ENCODE data around the gene MRPL57. TPM values are rescaled to one million over a fixed set of nuclear protein-coding genes. Genes with fewer than 3 reads are reported as not detected.

MRPL57 gene
- total RNA-seq, 4 donors from 2014 or later, result 32.1 to 53.8 (median 47.6) TPM

DNA sequence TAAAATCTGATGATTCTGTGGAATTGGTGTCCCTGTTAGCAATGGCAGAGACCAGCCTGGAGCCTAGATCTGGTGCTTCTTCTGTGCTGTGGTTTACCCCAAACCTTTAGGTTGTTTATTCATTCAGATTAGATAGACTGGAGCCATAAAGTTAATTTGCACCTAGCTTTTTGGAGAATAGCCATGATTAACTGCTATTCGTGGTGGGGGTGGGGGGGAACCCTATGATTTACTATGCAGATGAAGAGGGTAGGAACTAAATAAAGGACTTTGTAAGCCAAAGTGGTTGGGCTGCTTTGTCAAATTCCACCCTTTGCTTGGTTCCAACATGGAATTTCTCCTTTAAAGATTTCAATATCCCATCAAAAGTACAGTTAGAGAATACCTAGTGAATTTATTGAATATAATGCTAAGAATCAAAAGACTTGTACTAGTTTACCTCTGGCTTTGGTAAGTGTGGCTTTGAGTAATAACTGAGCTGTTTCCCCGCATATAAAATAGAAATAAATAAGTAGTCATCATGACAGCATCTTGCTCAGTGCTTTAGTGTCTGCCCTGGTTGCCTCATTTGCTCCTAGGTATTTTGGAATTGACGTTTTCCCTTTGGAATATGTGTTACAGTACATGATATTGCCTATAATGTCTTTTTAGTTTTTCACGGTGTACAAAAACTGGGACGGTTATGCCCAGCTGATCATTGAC, 27.8 kb upstream of the MRPL57 start:
- intact Hi-C loops (cut with DNase I; ENCODE audit: low total_unique reads) (no loop called here), in situ Hi-C loops (cut with MboI; ENCODE audit: low sequenced_read_pairs in 4 of 4) (no loop called here)
- DNase-seq (no peak), ATAC-seq (no peak)
- Histone ChIP-seq H3K27me3 (no peaks in the 10 kb centered on the region), H3K9me3 (no peaks in the 10 kb centered on the region), H3K4me3 (no peak overlapping the region), H3K4me1 (peaks cover 8 to 19% of the 10 kb centered on the region in 2 donors), H3K36me3 (peaks cover 8 to 29% of the 10 kb centered on the region in 2 donors), H3K27ac (no peak overlapping the region)
- no peak for TF ChIP-seq POLR2A (IDR thresholded peaks at IDR 0.05)
- TF ChIP-seq, protein P1, sequence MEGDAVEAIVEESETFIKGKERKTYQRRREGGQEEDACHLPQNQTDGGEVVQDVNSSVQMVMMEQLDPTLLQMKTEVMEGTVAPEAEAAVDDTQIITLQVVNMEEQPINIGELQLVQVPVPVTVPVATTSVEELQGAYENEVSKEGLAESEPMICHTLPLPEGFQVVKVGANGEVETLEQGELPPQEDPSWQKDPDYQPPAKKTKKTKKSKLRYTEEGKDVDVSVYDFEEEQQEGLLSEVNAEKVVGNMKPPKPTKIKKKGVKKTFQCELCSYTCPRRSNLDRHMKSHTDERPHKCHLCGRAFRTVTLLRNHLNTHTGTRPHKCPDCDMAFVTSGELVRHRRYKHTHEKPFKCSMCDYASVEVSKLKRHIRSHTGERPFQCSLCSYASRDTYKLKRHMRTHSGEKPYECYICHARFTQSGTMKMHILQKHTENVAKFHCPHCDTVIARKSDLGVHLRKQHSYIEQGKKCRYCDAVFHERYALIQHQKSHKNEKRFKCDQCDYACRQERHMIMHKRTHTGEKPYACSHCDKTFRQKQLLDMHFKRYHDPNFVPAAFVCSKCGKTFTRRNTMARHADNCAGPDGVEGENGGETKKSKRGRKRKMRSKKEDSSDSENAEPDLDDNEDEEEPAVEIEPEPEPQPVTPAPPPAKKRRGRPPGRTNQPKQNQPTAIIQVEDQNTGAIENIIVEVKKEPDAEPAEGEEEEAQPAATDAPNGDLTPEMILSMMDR (IDR thresholded peaks at IDR 0.05 in 4 of 5, conservative IDR thresholded peaks at IDR 0.05 in 1 of 5), result no peak

DNA sequence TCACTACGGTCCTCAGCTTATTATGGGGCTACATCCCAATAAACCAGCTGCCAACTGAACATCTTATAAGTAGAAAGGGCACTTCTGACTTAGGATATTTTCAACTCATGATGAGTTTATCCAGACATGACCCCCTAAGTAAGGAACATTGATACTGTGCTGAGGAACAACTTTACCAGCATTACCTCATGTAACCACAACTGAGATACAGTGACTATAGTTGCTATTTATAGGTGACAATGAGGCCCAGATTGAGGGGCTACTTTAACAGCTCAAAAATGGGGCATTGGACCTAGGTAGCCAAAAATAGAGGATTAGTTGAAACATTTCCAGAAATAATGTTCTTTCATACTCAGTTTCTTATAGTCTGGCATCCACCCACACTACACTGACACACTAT, 26.9 kb upstream of the MRPL57 start:
- H3K27me3 ChIP-seq, result no peaks in the 10 kb centered on the region
- H3K9me3 ChIP-seq, result no peaks in the 10 kb centered on the region
- intact Hi-C loops (cut with DNase I; ENCODE audit: low total_unique reads) (no loop called here), in situ Hi-C loops (cut with MboI; ENCODE audit: low sequenced_read_pairs in 4 of 4) (no loop called here)
- ATAC-seq (peak in 1 of 2 donors; percentile 51), DNase-seq (no peak)
- no peak overlapping the region for H3K4me3 ChIP-seq
- no peak for TF ChIP-seq POLR2A (IDR thresholded peaks at IDR 0.05)
- TF ChIP-seq, protein P1 (IDR thresholded peaks at IDR 0.05 in 4 of 5, conservative IDR thresholded peaks at IDR 0.05 in 1 of 5), result no peak
- H3K36me3 ChIP-seq, result peaks cover 8 to 29% of the 10 kb centered on the region in 2 donors
- no peak overlapping the region for H3K27ac ChIP-seq
- peaks cover 8 to 17% of the 10 kb centered on the region in 2 donors for H3K4me1 ChIP-seq

DNA sequence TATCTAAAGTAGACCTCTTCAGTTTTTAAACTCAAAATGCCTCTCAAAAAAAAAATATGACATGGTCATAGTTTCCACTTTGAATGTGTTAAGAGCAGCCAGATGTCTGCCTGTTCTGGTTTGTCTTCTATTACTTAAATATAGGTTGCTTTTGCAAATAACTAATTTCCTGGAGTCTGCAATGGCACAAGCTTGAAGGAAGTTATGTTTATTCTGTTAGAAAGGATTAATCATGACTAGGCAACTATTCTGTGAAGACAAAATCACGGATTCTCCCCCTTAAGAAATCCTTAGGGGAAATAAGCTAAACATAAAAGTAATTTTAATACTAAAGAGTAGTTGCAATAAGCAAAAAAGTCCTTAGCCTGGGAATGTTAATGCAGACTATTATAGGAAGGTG, 26.4 kb upstream of the MRPL57 start:
- Histone ChIP-seq H3K36me3 (peaks cover 8 to 29% of the 10 kb centered on the region in 2 donors), H3K4me3 (no peak overlapping the region), H3K27me3 (no peaks in the 10 kb centered on the region), H3K9me3 (no peaks in the 10 kb centered on the region), H3K27ac (no peak overlapping the region), H3K4me1 (peaks cover 8 to 17% of the 10 kb centered on the region in 2 donors)
- DNase-seq (no peak), ATAC-seq (no peak)
- in situ Hi-C loops (cut with MboI; ENCODE audit: low sequenced_read_pairs in 4 of 4), result no loop called here
- no peak for TF ChIP-seq POLR2A (IDR thresholded peaks at IDR 0.05)
- TF ChIP-seq, protein P1 (IDR thresholded peaks at IDR 0.05 in 4 of 5, conservative IDR thresholded peaks at IDR 0.05 in 1 of 5), result no peak
- intact Hi-C loops (cut with DNase I; ENCODE audit: low total_unique reads), result no loop called here

DNA sequence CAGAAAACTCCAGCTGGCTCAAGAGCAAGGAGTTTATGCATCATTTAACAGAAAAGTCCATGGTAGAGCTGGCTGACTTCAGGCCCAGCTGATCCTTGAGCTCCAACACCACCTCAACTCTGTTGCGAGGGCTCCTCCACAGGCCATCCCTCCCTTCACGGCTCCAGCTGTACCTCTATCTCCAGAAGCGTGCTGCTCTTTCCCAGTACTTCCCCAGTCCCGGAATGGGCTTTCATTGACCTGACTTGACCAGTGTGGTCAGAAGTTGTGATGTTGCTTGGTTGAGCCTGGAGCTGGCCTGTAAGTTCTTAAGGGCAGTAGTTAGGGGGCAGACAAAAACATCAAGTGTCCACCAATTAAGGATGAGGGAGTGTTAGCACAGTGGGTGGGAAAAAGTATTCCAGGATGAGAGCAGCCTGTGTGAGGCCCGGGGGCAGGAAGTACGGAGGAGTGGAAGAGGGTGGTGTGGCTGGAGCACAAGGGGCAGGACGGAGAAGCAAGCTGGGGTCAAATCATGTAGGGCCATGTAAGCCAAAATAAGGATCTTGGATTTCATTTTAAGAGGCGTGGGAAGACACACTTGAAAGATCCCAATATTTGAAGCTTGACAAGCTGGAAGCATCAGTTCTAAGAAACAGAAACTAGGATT, 24.1 kb upstream of the MRPL57 start:
- DNase-seq, result no peak
- in situ Hi-C loops (cut with MboI; ENCODE audit: low sequenced_read_pairs in 4 of 4), result no loop called here
- H3K4me3 ChIP-seq, result no peak overlapping the region
- intact Hi-C loops (cut with DNase I; ENCODE audit: low total_unique reads), result no loop called here
- TF ChIP-seq POLR2A (IDR thresholded peaks at IDR 0.05), result no peak
- TF ChIP-seq, protein P1 (IDR thresholded peaks at IDR 0.05 in 4 of 5, conservative IDR thresholded peaks at IDR 0.05 in 1 of 5), result no peak
- H3K27me3 ChIP-seq, result no peaks in the 10 kb centered on the region
- peaks cover 2 to 10% of the 10 kb centered on the region in 2 donors for H3K36me3 ChIP-seq
- no peak for ATAC-seq
- H3K9me3 ChIP-seq, result no peaks in the 10 kb centered on the region
- no peak overlapping the region for H3K27ac ChIP-seq
- peaks cover 8 to 17% of the 10 kb centered on the region in 2 donors for H3K4me1 ChIP-seq
